ENCODE results near the gene TAAR8.
"Not testable (repeated sequence)": the region's sequence is repeated elsewhere in the genome, so short reads cannot be mapped to it uniquely, and the experiment has no call there.

TAAR8 gene

GRCh38 chr6:132544826-132545225 is 7.6 kb upstream of the TAAR8 start:
- DNase-seq (ENCODE audit: low read depth in 1 of 2, low spot score in 1 of 2): no peak

GRCh38 chr6:132548746-132549463 is 3.6 kb upstream of the TAAR8 start:
- no peak for DNase-seq (ENCODE audit: low read depth in 1 of 2, low spot score in 1 of 2)

GRCh38 chr6:132551214-132551613 is 1.3 kb upstream of the TAAR8 start:
- DNase-seq (ENCODE audit: low read depth in 1 of 2, low spot score in 1 of 2): no peak

GRCh38 chr6:132560087-132560486 is 7.6 kb downstream of the TAAR8 start:
- not testable (repeated sequence) for DNase-seq (ENCODE audit: low read depth in 1 of 2, low spot score in 1 of 2)

GRCh38 chr6:132566404-132566803 is 13.9 kb downstream of the TAAR8 start:
- DNase-seq (ENCODE audit: low read depth in 1 of 2, low spot score in 1 of 2): no peak

GRCh38 chr6:132567566-132567965 is 15.1 kb downstream of the TAAR8 start:
- no peak for DNase-seq (ENCODE audit: low read depth in 1 of 2, low spot score in 1 of 2)

GRCh38 chr6:132568611-132569010 is 16.1 kb downstream of the TAAR8 start:
- DNase-seq (ENCODE audit: low read depth in 1 of 2, low spot score in 1 of 2): no peak

GRCh38 chr6:132569170-132569569 is 16.7 kb downstream of the TAAR8 start:
- DNase-seq (ENCODE audit: low read depth in 1 of 2, low spot score in 1 of 2): no peak

GRCh38 chr6:132570221-132570777 is 17.8 kb downstream of the TAAR8 start, which contains the start of gene TAAR6:
TSS of gene TAAR6 (plus strand) at chr6:132570322. CDS start at chr6:132570322, 0 bp downstream.
- DNase-seq (ENCODE audit: low read depth in 1 of 2, low spot score in 1 of 2): no peak

- no peak for DNase-seq (ENCODE audit: low read depth in 1 of 2, low spot score in 1 of 2)
These were observed 19.3 kb downstream of the TAAR8 start for GRCh38 chr6:132571774-132572173.

GRCh38 chr6:132584698-132585097 is 32.2 kb downstream of the TAAR8 start:
- DNase-seq (ENCODE audit: low read depth in 1 of 2, low spot score in 1 of 2): no peak

- DNase-seq (ENCODE audit: low read depth in 1 of 2, low spot score in 1 of 2): no peak
These were observed 35.0 kb downstream of the TAAR8 start for GRCh38 chr6:132587424-132587823.

- no peak for DNase-seq (ENCODE audit: low read depth in 1 of 2, low spot score in 1 of 2)
These were observed 37.0 kb downstream of the TAAR8 start, which contains the start of gene TAAR5 for GRCh38 chr6:132589454-132589853. TSS of gene TAAR5 (minus strand) at chr6:132589741. CDS start at chr6:132589686, 55 bp downstream.

GRCh38 chr6:132590362-132590761 is 37.9 kb downstream of the TAAR8 start:
- no peak for DNase-seq (ENCODE audit: low read depth in 1 of 2, low spot score in 1 of 2)

- no peak for DNase-seq (ENCODE audit: low read depth in 1 of 2, low spot score in 1 of 2)
These were observed 40.4 kb downstream of the TAAR8 start for GRCh38 chr6:132592855-132593254.

GRCh38 chr6:132596201-132596600 is 43.7 kb downstream of the TAAR8 start:
- no peak for DNase-seq (ENCODE audit: low read depth in 1 of 2, low spot score in 1 of 2)

- DNase-seq (ENCODE audit: low read depth in 1 of 2, low spot score in 1 of 2): no peak
These were observed 46.0 kb downstream of the TAAR8 start for GRCh38 chr6:132598473-132598872.

GRCh38 chr6:132600900-132601299 is 48.4 kb downstream of the TAAR8 start:
- not testable (repeated sequence) for DNase-seq (ENCODE audit: low read depth in 1 of 2, low spot score in 1 of 2)
